Neural cell (in vitro differentiated cells): ENCODE data around the gene KSR2. TPM values are rescaled to one million over a fixed set of nuclear protein-coding genes. Genes with fewer than 3 reads are reported as not detected.

Experiments
- H2AFZ ChIP-seq: fragments of 200-600, 300-800 bp; sonication (generic), shearing (Covaris generic); 2 replicates; pipeline ENCODE4 v1.6.0; 2014; ENCODE audit warnings: low read depth, mild to moderate bottlenecking, antibody characterized with exemption, low read length, moderate library complexity
- H3F3A ChIP-seq: fragments of 200-600 bp; shearing (Covaris generic); 2 replicates; pipeline ENCODE4 v1.6.1; 2016; ENCODE audit warnings: mild to moderate bottlenecking, moderate library complexity, mixed read lengths, antibody characterized with exemption, low read length; ENCODE audit not compliant: insufficient read depth, poor library complexity, severe bottlenecking
- H3K27ac ChIP-seq: fragments of 200-600, 300-800 bp; sonication (generic), shearing (Covaris generic); 2 replicates; pipeline ENCODE4 v1.5.1; 2014; ENCODE audit warnings: mild to moderate bottlenecking, low read length, moderate library complexity
- H3K27me3 ChIP-seq: fragments of 300-800, 200-600 bp; sonication (generic), shearing (Covaris generic); 2 replicates; pipeline ENCODE4 v1.6.0; 2014; ENCODE audit warnings: mild to moderate bottlenecking, low read depth, low read length, moderate library complexity; ENCODE audit not compliant: insufficient read depth
- H3K36me3 ChIP-seq: fragments of 300-800, 200-600 bp; sonication (generic), shearing (Covaris generic); 2 replicates; pipeline ENCODE4 v1.5.1; 2014; ENCODE audit warnings: mild to moderate bottlenecking, antibody characterized with exemption, low read length, moderate library complexity; ENCODE audit not compliant: insufficient read depth
- H3K4me2 ChIP-seq: fragments of 300-800, 200-600 bp; sonication (generic), shearing (Covaris generic); 2 replicates; pipeline ENCODE4 v1.6.0; 2014; ENCODE audit warnings: mild to moderate bottlenecking, low read length
- H3K4me3 ChIP-seq: fragments of 300-800, 200-600 bp; sonication (generic), shearing (Covaris generic); 2 replicates; pipeline ENCODE4 v1.5.1; 2014; ENCODE audit warnings: mild to moderate bottlenecking, low read length, moderate library complexity
- H3K79me2 ChIP-seq: fragments of 200-600 bp; shearing (Covaris generic); replicated peaks from 2 replicates; pipeline ENCODE4 v1.6.0; 2014; ENCODE audit warnings: mild to moderate bottlenecking, low read length, moderate library complexity; ENCODE audit not compliant: insufficient read depth
- H3K9ac ChIP-seq: fragments of 300-800, 200-600 bp; sonication (generic), shearing (Covaris generic); 2 replicates; pipeline ENCODE4 v1.6.1; 2016; ENCODE audit warnings: mild to moderate bottlenecking, low read length, mixed read lengths
- H3K9me2 ChIP-seq: fragments of 200-600 bp; shearing (Covaris generic); 2 replicates; pipeline ENCODE4 v1.6.1; 2016; ENCODE audit warnings: mild to moderate bottlenecking, low read length, mixed read lengths; ENCODE audit not compliant: insufficient read depth
- H3K9me3 ChIP-seq: fragments of 200-600, 300-800 bp; sonication (generic), shearing (Covaris generic); 2 replicates; pipeline ENCODE4 v1.6.1; 2016; ENCODE audit warnings: mild to moderate bottlenecking, mixed run types, low read length, moderate library complexity, mixed read lengths
- H4K20me1 ChIP-seq: fragments of 200-600 bp; shearing (Covaris generic); 2 replicates; pipeline ENCODE4 v1.6.1; 2016; ENCODE audit warnings: mild to moderate bottlenecking, mixed run types; ENCODE audit not compliant: insufficient read depth
- EP300 ChIP-seq: fragments of 450-650 bp; conservative IDR thresholded peaks from 2 replicates; pipeline ENCODE4 v1.6.1; 2014; ENCODE audit warnings: antibody characterized with exemption, mild to moderate bottlenecking, moderate library complexity; ENCODE audit not compliant: poor library complexity, severe bottlenecking
- EZH2 ChIP-seq: fragments of 200-600, 300-800 bp; shearing (Covaris generic), sonication (generic); IDR thresholded peaks from 2 replicates; pipeline ENCODE4 v1.6.1; 2014; ENCODE audit warnings: antibody characterized with exemption, low read length, borderline replicate concordance, mild to moderate bottlenecking; ENCODE audit not compliant: insufficient read depth, poor library complexity, severe bottlenecking
- MXI1 ChIP-seq: fragments of 450-650 bp; conservative IDR thresholded peaks from 2 replicates; pipeline ENCODE4 v1.6.1; 2014; ENCODE audit warnings: antibody characterized with exemption, mild to moderate bottlenecking; ENCODE audit not compliant: poor library complexity, severe bottlenecking
- POLR2AphosphoS5 ChIP-seq: IDR thresholded peaks from 2 replicates; pipeline ENCODE4 v1.6.1; 2012
- RAD21 ChIP-seq: fragments of 450-650 bp; conservative IDR thresholded peaks from 2 replicates; pipeline ENCODE4 v1.6.1; 2014; ENCODE audit warnings: antibody characterized with exemption, mild to moderate bottlenecking, moderate library complexity
- SMC3 ChIP-seq: fragments of 450-650 bp; conservative IDR thresholded peaks from 2 replicates; pipeline ENCODE4 v1.6.1; 2014; ENCODE audit warnings: antibody characterized with exemption, mild to moderate bottlenecking, moderate library complexity; ENCODE audit not compliant: poor library complexity
- TAF1 ChIP-seq: IDR thresholded peaks from 2 replicates; pipeline ENCODE4 v1.6.1; 2012; ENCODE audit warnings: low read depth
- polyA plus RNA-seq: library from polyadenylated mRNA; depleted of rRNA; stranded (reverse); fragments of >200 nt; gene quantifications from 2 replicates; pipeline ENCODE4 v1.2.3, GENCODE V29; 2014
- TF ChIP-seq, protein P1 (sequence below): IDR thresholded peaks from 2 replicates; pipeline ENCODE4 v1.6.1; 2012; ENCODE audit warnings: borderline replicate concordance
- TF ChIP-seq, protein P2 (sequence below): fragments of 450-650 bp; IDR thresholded peaks from 2 replicates; pipeline ENCODE4 v1.5.1; 2014; ENCODE audit warnings: antibody characterized with exemption, mild to moderate bottlenecking, moderate library complexity; ENCODE audit not compliant: poor library complexity, severe bottlenecking

Gene KSR2
- polyA plus RNA-seq, 1 donor from 2014 or later, result 3.0 TPM

DNA sequence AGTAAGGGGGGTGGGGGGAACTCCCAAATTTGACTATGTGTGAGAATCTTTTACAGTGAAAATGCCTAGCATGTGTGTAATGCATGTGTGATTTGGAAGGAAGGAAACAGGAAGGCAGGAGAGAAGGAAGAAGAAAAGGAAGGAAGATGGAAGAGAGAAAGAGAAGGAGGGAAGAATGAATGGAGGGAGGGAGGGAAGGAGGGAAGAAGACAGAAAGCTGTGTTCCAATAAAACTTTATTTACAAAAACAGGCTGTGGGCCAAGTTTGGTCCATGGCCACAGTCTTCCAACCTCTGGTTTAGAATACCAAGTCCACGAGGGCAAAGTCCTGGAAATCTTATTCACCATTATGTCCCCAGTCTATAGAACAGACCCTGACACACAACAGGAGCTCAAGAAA, 278.9 kb downstream of the KSR2 start:
- Histone ChIP-seq H3F3A (no peaks in the 10 kb centered on the region), H3K36me3 (no peaks in the 10 kb centered on the region), H3K79me2 (no peaks in the 10 kb centered on the region), H3K9me3 (peaks cover 4% of the 10 kb centered on the region), H3K9me2 (no peaks in the 10 kb centered on the region), H3K9ac (no peak overlapping the region), H2AFZ (no peak overlapping the region), H4K20me1 (no peaks in the 10 kb centered on the region), H3K4me2 (no peak overlapping the region), H3K27me3 (no peaks in the 10 kb centered on the region), H3K4me3 (no peak overlapping the region), H3K27ac (no peak overlapping the region)
- TF ChIP-seq EP300 (no peak), MXI1 (no peak), TAF1 (no peak), POLR2AphosphoS5 (no peak), RAD21 (no peak), EZH2 (no peak), SMC3 (no peak)
- TF ChIP-seq, protein P1, sequence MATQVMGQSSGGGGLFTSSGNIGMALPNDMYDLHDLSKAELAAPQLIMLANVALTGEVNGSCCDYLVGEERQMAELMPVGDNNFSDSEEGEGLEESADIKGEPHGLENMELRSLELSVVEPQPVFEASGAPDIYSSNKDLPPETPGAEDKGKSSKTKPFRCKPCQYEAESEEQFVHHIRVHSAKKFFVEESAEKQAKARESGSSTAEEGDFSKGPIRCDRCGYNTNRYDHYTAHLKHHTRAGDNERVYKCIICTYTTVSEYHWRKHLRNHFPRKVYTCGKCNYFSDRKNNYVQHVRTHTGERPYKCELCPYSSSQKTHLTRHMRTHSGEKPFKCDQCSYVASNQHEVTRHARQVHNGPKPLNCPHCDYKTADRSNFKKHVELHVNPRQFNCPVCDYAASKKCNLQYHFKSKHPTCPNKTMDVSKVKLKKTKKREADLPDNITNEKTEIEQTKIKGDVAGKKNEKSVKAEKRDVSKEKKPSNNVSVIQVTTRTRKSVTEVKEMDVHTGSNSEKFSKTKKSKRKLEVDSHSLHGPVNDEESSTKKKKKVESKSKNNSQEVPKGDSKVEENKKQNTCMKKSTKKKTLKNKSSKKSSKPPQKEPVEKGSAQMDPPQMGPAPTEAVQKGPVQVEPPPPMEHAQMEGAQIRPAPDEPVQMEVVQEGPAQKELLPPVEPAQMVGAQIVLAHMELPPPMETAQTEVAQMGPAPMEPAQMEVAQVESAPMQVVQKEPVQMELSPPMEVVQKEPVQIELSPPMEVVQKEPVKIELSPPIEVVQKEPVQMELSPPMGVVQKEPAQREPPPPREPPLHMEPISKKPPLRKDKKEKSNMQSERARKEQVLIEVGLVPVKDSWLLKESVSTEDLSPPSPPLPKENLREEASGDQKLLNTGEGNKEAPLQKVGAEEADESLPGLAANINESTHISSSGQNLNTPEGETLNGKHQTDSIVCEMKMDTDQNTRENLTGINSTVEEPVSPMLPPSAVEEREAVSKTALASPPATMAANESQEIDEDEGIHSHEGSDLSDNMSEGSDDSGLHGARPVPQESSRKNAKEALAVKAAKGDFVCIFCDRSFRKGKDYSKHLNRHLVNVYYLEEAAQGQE, result no peak
- TF ChIP-seq, protein P2, sequence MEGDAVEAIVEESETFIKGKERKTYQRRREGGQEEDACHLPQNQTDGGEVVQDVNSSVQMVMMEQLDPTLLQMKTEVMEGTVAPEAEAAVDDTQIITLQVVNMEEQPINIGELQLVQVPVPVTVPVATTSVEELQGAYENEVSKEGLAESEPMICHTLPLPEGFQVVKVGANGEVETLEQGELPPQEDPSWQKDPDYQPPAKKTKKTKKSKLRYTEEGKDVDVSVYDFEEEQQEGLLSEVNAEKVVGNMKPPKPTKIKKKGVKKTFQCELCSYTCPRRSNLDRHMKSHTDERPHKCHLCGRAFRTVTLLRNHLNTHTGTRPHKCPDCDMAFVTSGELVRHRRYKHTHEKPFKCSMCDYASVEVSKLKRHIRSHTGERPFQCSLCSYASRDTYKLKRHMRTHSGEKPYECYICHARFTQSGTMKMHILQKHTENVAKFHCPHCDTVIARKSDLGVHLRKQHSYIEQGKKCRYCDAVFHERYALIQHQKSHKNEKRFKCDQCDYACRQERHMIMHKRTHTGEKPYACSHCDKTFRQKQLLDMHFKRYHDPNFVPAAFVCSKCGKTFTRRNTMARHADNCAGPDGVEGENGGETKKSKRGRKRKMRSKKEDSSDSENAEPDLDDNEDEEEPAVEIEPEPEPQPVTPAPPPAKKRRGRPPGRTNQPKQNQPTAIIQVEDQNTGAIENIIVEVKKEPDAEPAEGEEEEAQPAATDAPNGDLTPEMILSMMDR, result no peak

- Histone ChIP-seq H4K20me1 (no peaks in the 10 kb centered on the region), H3K79me2 (no peaks in the 10 kb centered on the region), H3K9ac (no peak overlapping the region), H3K9me2 (no peaks in the 10 kb centered on the region), H3K36me3 (no peaks in the 10 kb centered on the region), H3K27me3 (no peaks in the 10 kb centered on the region), H3K27ac (no peak overlapping the region), H3F3A (no peaks in the 10 kb centered on the region), H3K9me3 (no peaks in the 10 kb centered on the region), H3K4me2 (no peak overlapping the region), H3K4me3 (no peak overlapping the region), H2AFZ (no peak overlapping the region)
- TF ChIP-seq, protein P2, result no peak
- TF ChIP-seq EZH2, result no peak
- TF ChIP-seq EP300, result no peak
- TF ChIP-seq TAF1, result no peak
- TF ChIP-seq MXI1, result no peak
- no peak for TF ChIP-seq POLR2AphosphoS5
- no peak for TF ChIP-seq RAD21
- TF ChIP-seq, protein P1, result no peak
Measured at GRCh38 chr12:117688446-117688845, 280.3 kb downstream of the KSR2 start.
